ENCODE data around the gene HNRNPA2B1.

HNRNPA2B1 gene

GRCh38 chr7:26145238-26145637, 55.3 kb downstream of the HNRNPA2B1 start:
- Histone ChIP-seq H3K4me2 (ENCODE audit: low read length) (no peak overlapping the region), H2AFZ (ENCODE audit: low read depth, low read length) (no peak overlapping the region), H3K9ac (ENCODE audit: low read length) (no peak overlapping the region), H4K20me1 (ENCODE audit: insufficient read depth, low read length) (no peaks in the 10 kb centered on the region), H3K36me3 (replicated peaks; ENCODE audit: low read depth, low read length) (no peaks in the 10 kb centered on the region), H3K4me3 (ENCODE audit: low read length) (no peak overlapping the region), H3K4me1 (ENCODE audit: low read length) (no peaks in the 10 kb centered on the region), H3K79me2 (ENCODE audit: low read length) (no peaks in the 10 kb centered on the region), H3K27ac (ENCODE audit: low read length) (no peak overlapping the region), H3K9me3 (ENCODE audit: insufficient read depth, low read length) (no peaks in the 10 kb centered on the region), H3K27me3 (ENCODE audit: low read depth, low read length) (no peaks in the 10 kb centered on the region)
- TF ChIP-seq CTCF (IDR thresholded peaks at IDR 0.05; ENCODE audit: low read depth, low read length) (no peak), EZH2phosphoT487 (IDR thresholded peaks at IDR 0.05; ENCODE audit: low read depth) (no peak)

DNA sequence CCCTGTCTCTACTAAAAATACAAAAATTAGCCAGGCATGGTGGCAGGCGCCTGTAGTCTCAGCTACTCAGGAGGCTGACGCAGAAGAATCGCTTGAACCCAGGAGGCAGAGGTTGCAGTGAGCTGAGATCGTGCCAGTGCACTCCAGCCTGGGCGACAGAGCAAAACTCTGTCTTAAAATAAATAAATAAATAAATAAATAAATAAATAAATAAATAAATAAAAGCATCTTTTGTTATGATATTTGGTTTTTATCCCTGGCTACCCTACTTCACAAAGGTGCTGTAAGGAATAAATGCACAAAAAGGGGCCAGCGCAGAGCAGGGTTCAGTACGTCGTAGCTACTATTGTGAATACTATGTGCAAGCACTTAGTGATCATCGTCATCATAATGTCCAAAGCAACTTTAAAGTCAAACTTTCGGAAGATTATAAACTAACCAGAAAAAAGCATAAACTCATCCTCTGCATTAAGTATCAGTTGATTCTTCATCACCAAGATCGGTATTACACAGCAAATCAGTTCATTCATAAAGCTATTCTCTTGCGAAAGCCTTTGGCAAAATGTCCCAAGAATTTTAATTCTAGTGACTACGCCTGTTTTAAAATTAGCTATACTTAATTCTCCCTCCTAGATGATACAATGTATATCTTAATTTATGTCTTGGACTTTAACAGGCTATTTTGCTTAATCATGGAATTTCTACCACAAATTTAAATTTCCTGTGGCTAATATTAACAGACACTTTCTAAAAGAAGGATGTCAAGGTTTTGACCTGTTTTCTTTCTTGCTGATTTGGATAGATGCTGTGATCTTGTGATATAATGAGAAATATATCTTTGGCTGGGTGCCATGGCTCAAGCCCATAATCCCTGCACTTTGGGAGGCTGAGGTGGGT, 56.1 kb downstream of the HNRNPA2B1 start:
- Histone ChIP-seq H3K9ac (ENCODE audit: low read length) (no peak overlapping the region), H3K79me2 (ENCODE audit: low read length) (no peaks in the 10 kb centered on the region), H3K4me3 (ENCODE audit: low read length) (no peak overlapping the region), H3K4me1 (ENCODE audit: low read length) (no peaks in the 10 kb centered on the region), H3K27me3 (ENCODE audit: low read depth, low read length) (no peaks in the 10 kb centered on the region), H3K9me3 (ENCODE audit: insufficient read depth, low read length) (no peaks in the 10 kb centered on the region), H3K4me2 (ENCODE audit: low read length) (no peak overlapping the region), H3K36me3 (replicated peaks; ENCODE audit: low read depth, low read length) (no peaks in the 10 kb centered on the region), H4K20me1 (ENCODE audit: insufficient read depth, low read length) (no peaks in the 10 kb centered on the region), H3K27ac (ENCODE audit: low read length) (no peak overlapping the region), H2AFZ (ENCODE audit: low read depth, low read length) (no peak overlapping the region)
- TF ChIP-seq CTCF (IDR thresholded peaks at IDR 0.05; ENCODE audit: low read depth, low read length), result no peak
- no peak for TF ChIP-seq EZH2phosphoT487 (IDR thresholded peaks at IDR 0.05; ENCODE audit: low read depth)

DNA sequence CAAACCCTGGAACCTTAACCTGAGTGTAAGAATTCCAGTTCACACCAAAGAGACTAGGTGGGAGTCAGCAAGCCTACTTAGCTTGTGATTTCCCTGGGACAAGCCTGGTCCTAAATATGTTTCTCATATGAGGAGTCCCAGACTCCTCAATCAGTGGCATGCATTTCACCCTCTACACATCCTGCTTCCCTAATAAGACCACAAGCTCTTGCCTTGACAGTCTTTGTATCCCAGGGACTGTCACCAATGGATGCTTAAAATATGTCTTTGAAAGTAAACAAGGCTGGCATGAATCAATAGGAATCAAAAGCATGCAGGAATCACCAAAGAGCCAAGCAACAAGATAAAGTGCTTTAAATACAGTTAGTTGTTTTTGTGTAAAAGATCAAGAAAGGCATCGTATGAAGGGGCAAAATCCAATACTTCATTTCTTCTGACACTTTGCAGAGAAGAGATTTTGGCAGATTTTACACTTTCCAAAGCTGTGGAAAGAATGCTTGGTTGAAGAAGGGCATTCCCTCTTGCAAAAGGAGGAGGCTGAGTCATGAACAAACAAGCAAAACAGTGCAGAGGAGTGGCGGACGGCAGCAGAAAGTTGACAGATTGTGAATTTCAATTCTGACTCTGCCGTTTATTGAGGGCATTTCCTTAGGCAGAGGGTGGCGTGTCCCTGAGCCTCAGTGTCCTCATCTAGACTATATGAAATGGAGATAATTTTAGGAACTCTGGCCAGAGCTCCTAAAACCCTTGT, 57.1 kb downstream of the HNRNPA2B1 start:
- H4K20me1 ChIP-seq (ENCODE audit: insufficient read depth, low read length), result no peaks in the 10 kb centered on the region
- no peaks in the 10 kb centered on the region for H3K9me3 ChIP-seq (ENCODE audit: insufficient read depth, low read length)
- no peaks in the 10 kb centered on the region for H3K79me2 ChIP-seq (ENCODE audit: low read length)
- H2AFZ ChIP-seq (ENCODE audit: low read depth, low read length), result no peak overlapping the region
- no peak overlapping the region for H3K27ac ChIP-seq (ENCODE audit: low read length)
- no peak overlapping the region for H3K4me2 ChIP-seq (ENCODE audit: low read length)
- no peaks in the 10 kb centered on the region for H3K27me3 ChIP-seq (ENCODE audit: low read depth, low read length)
- no peak overlapping the region for H3K4me3 ChIP-seq (ENCODE audit: low read length)
- H3K4me1 ChIP-seq (ENCODE audit: low read length), result no peaks in the 10 kb centered on the region
- H3K9ac ChIP-seq (ENCODE audit: low read length), result no peak overlapping the region
- TF ChIP-seq CTCF (IDR thresholded peaks at IDR 0.05; ENCODE audit: low read depth, low read length) (no peak), EZH2phosphoT487 (IDR thresholded peaks at IDR 0.05; ENCODE audit: low read depth) (no peak)
- H3K36me3 ChIP-seq (replicated peaks; ENCODE audit: low read depth, low read length), result no peaks in the 10 kb centered on the region

GRCh38 chr7:26141077-26141476, 59.5 kb downstream of the HNRNPA2B1 start:
- H3K36me3 ChIP-seq (replicated peaks; ENCODE audit: low read depth, low read length), result no peaks in the 10 kb centered on the region
- no peak overlapping the region for H3K9ac ChIP-seq (ENCODE audit: low read length)
- no peaks in the 10 kb centered on the region for H3K27me3 ChIP-seq (ENCODE audit: low read depth, low read length)
- no peak overlapping the region for H3K27ac ChIP-seq (ENCODE audit: low read length)
- no peaks in the 10 kb centered on the region for H3K79me2 ChIP-seq (ENCODE audit: low read length)
- no peaks in the 10 kb centered on the region for H4K20me1 ChIP-seq (ENCODE audit: insufficient read depth, low read length)
- TF ChIP-seq EZH2phosphoT487 (IDR thresholded peaks at IDR 0.05; ENCODE audit: low read depth), result no peak
- TF ChIP-seq CTCF (IDR thresholded peaks at IDR 0.05; ENCODE audit: low read depth, low read length), result no peak
- no peak overlapping the region for H3K4me2 ChIP-seq (ENCODE audit: low read length)
- no peak overlapping the region for H3K4me3 ChIP-seq (ENCODE audit: low read length)
- H2AFZ ChIP-seq (ENCODE audit: low read depth, low read length), result no peak overlapping the region
- H3K9me3 ChIP-seq (ENCODE audit: insufficient read depth, low read length), result no peaks in the 10 kb centered on the region
- no peaks in the 10 kb centered on the region for H3K4me1 ChIP-seq (ENCODE audit: low read length)
